Osteocyte (in vitro differentiated cells): ENCODE results near the gene PTP4A1. TPM values are rescaled to one million over a fixed set of nuclear protein-coding genes. Genes with fewer than 3 reads are reported as not detected.

ENCODE experiments used
- DNase-seq: peaks from one replicate; pipeline ENCODE4 v3.0.0; 2021; ENCODE audit warnings: mixed read lengths; ENCODE audit not compliant: unreplicated experiment; ENCODE audit errors: extremely low spot score
- H3K27ac Mint-ChIP-seq: one replicate; pipeline ENCODE4 v1.8.0; 2021; ENCODE audit warnings: mild to moderate bottlenecking, mixed read lengths; ENCODE audit not compliant: unreplicated experiment
- H3K27me3 Mint-ChIP-seq: one replicate; pipeline ENCODE4 v1.8.0; 2021; ENCODE audit warnings: mixed read lengths; ENCODE audit not compliant: unreplicated experiment
- H3K36me3 Mint-ChIP-seq: one replicate; pipeline ENCODE4 v1.8.0; 2021; ENCODE audit warnings: mixed read lengths; ENCODE audit not compliant: unreplicated experiment
- H3K4me1 Mint-ChIP-seq: one replicate; pipeline ENCODE4 v1.8.0; 2021; ENCODE audit warnings: mixed read lengths; ENCODE audit not compliant: unreplicated experiment
- H3K4me3 Mint-ChIP-seq: one replicate; pipeline ENCODE4 v1.8.0; 2021; ENCODE audit warnings: mild to moderate bottlenecking, moderate library complexity, mixed read lengths; ENCODE audit not compliant: unreplicated experiment
- H3K9me3 Mint-ChIP-seq: one replicate; pipeline ENCODE4 v1.8.0; 2021; ENCODE audit warnings: mixed read lengths; ENCODE audit not compliant: unreplicated experiment
- total RNA-seq: library from RNA; stranded (reverse); gene quantifications from 2 replicates; pipeline ENCODE4 v1.2.1, GENCODE V29; 2021
- TF ChIP-seq, protein P1 (sequence below): fragments of 200-600 bp; sonication (generic); IDR thresholded peaks from 2 replicates; pipeline ENCODE4 v1.5.0; 2021; ENCODE audit warnings: antibody characterized with exemption, mild to moderate bottlenecking, moderate library complexity

PTP4A1 gene
- total RNA-seq, 1 donor from 2014 or later: 62.4 TPM

DNA sequence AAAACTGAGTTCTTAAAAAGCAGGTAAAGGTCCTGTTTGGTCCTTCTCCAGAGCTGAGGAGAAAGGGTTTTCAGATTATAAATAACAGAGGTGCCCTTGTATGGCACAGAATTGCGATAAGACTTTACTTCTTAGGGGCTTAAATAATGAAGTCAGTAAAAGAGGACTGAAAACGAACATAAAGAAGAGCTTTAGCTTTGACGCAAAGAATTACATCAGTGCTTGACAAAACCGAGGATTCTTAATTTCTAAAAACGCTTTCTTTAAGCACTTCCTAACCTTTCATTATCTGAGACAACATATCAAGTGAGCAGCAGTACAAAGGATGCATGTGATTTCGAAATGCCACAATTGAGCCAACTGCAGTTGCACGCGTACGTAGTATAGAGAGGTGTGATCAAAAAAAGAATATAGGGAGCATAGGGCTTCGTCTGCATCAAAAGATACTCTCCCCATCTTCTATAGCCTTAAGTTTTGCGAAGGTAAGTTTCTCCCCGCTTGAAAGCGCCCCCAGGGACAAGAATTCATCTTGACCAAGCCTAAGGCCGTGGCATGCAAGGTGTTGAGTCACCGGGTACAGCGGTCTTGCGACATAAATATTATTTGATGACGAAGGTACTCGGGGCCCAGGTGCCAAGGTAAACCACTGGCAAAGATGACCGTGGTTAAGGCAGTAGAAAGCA, 778 bp upstream of the PTP4A1 start:
- H3K36me3 Mint-ChIP-seq: peaks cover under 1% of the 10 kb centered on the region
- H3K4me1 Mint-ChIP-seq: peaks cover 37% of the 10 kb centered on the region
- TF ChIP-seq, protein P1, sequence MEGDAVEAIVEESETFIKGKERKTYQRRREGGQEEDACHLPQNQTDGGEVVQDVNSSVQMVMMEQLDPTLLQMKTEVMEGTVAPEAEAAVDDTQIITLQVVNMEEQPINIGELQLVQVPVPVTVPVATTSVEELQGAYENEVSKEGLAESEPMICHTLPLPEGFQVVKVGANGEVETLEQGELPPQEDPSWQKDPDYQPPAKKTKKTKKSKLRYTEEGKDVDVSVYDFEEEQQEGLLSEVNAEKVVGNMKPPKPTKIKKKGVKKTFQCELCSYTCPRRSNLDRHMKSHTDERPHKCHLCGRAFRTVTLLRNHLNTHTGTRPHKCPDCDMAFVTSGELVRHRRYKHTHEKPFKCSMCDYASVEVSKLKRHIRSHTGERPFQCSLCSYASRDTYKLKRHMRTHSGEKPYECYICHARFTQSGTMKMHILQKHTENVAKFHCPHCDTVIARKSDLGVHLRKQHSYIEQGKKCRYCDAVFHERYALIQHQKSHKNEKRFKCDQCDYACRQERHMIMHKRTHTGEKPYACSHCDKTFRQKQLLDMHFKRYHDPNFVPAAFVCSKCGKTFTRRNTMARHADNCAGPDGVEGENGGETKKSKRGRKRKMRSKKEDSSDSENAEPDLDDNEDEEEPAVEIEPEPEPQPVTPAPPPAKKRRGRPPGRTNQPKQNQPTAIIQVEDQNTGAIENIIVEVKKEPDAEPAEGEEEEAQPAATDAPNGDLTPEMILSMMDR: no peak
- H3K4me3 Mint-ChIP-seq: peak overlapping the region; percentile 85
- no peaks in the 10 kb centered on the region for H3K9me3 Mint-ChIP-seq
- no peaks in the 10 kb centered on the region for H3K27me3 Mint-ChIP-seq
- DNase-seq: no peak
- H3K27ac Mint-ChIP-seq: peak overlapping the region; percentile 96

DNA sequence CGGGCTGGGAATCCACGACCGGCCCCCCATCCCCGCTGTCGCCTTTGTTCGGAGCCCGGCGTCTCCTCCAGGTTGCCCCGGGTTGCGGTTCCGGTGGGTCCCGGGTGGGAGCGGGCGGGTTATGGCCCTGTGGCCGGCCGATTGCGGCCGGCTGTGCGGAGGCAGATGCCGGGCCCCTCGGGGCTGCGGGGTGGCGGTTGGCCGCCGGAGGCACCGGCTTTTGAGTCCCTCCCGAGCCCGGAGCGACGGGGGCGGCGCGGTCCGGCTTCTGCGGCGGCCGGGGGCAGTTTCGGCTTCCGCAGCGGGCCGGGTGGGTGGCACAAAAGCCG, 431 bp downstream of the PTP4A1 start:
- H3K4me3 Mint-ChIP-seq: peak overlapping the region; percentile 85
- peak overlapping the region; percentile 96 for H3K27ac Mint-ChIP-seq
- H3K27me3 Mint-ChIP-seq: no peaks in the 10 kb centered on the region
- no peaks in the 10 kb centered on the region for H3K9me3 Mint-ChIP-seq
- TF ChIP-seq, protein P1: no peak
- DNase-seq: no peak
- H3K36me3 Mint-ChIP-seq: peaks cover 6% of the 10 kb centered on the region
- peaks cover 35% of the 10 kb centered on the region for H3K4me1 Mint-ChIP-seq

DNA sequence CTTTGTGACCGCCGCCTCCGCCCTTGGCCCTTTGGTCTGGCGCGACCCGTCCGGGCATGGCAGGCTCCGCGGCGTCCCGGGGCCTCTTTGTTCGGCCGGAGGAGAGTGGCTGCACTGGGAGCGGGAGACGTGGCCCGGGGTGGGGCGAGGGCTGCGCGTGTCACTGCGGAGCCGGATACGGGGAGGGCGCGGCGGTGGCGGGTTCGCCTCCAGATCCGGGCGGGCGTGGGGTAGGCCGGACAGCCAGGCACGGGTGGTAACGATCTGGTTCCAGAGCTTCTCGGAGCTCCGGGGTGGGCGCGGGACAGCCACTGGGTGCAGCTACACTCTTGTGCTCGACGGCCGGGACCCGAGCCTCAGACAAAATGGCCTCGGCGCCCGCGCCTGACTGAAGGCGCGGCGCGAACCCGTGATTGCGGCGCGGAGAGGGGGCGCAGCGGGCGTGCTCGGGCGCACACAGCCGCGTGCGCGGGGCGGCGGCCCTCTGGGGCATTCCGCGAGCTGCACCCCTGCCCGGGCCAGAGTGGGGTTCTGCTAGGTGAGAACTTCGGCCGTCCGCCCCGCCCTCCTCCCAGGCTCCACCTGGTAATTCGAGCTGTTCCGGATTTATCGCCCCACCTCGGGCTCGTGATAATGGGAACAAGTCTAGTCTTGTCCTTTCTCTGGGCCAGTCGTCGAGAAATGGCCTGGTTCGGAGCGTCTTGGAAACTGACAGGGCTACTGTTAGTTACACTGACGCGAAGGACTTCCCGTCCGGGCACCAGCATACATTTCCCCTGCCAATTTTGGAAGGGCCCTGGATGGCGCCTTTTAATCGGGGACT, 1.0 kb downstream of the PTP4A1 start:
- peak; percentile 88 for DNase-seq
- Mint-ChIP-seq H3K9me3 (no peaks in the 10 kb centered on the region), H3K27me3 (no peaks in the 10 kb centered on the region), H3K4me3 (peak overlapping the region; percentile 85), H3K36me3 (peaks cover 6% of the 10 kb centered on the region), H3K4me1 (peaks cover 35% of the 10 kb centered on the region), H3K27ac (peak overlapping the region; percentile 94)
- TF ChIP-seq, protein P1: no peak

DNA sequence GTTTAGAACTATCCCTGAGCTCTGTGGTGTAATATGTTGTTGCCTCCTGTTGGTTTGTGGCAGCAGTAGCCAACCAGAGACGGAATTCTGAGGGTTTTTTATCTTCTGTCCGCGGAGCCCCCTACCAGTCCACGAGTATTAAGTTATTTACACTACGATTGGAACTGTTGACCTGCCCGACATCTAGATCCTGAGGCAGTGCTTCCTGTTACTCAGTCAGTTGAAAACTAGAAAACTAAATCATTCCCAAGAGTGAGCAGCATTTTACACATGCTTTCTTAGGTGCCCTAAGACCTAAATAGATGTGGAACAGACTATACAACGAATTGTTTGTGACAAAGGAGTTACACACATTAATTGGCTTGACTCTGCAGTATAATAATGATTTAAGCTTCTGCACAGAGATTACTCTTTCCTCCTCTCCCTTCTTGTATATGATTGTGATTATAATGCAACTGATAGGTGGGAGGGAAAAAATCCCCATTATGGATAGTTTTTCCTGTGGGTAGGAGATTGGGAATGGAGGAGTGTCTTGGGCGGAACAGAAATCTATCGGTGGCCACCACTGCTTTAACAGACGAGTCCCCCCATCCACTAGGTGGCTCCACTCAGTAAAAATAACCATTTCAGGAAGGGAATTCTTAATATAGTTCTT, 1.7 kb downstream of the PTP4A1 start:
- Mint-ChIP-seq H3K4me3 (peak overlapping the region; percentile 85), H3K36me3 (peaks cover 7% of the 10 kb centered on the region), H3K9me3 (no peaks in the 10 kb centered on the region), H3K27me3 (no peaks in the 10 kb centered on the region), H3K27ac (peak overlapping the region; percentile 94), H3K4me1 (peaks cover 35% of the 10 kb centered on the region)
- DNase-seq: no peak
- TF ChIP-seq, protein P1: peak; percentile 80

DNA sequence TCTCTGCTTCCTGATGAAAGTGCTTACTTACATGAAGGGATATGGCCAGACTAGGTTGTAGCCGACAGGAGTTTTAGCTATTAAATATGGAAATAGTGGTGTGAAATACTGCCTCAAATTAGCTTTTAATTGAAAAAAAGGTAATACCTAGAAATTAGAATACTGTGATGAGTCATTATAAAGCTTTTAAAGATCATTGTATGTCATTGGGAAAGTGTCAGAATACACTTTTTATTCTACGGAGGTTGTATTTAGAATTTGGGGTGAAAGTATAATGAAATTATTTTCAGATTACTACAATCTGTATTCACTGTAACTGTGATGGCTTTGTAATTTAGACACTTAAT, 2.2 kb downstream of the PTP4A1 start:
- no peak for DNase-seq
- TF ChIP-seq, protein P1: no peak
- Mint-ChIP-seq H3K27ac (peak overlapping the region; percentile 94), H3K4me1 (peaks cover 35% of the 10 kb centered on the region), H3K9me3 (no peaks in the 10 kb centered on the region), H3K4me3 (peak overlapping the region; percentile 85), H3K27me3 (no peaks in the 10 kb centered on the region), H3K36me3 (peaks cover 11% of the 10 kb centered on the region)
